GM06990 (cell line): ENCODE results near the gene CPNE5.

ENCODE experiments used
- DNase-seq: peaks from one replicate; pipeline ENCODE4 v3.0.0-alpha.2; 2011; ENCODE audit not compliant: insufficient read length; ENCODE audit errors: extremely low read depth
- H3K27me3 ChIP-seq: replicated peaks from 2 replicates; pipeline ENCODE4 v1.6.0; 2011; ENCODE audit warnings: low read length; ENCODE audit not compliant: control insufficient read depth, insufficient read depth
- H3K36me3 ChIP-seq: 2 replicates; pipeline ENCODE4 v1.5.1; 2011; ENCODE audit warnings: low read length; ENCODE audit not compliant: control insufficient read depth, insufficient read depth
- H3K4me3 ChIP-seq: replicated peaks from 2 replicates; pipeline ENCODE4 v1.5.1; 2011; ENCODE audit warnings: low read depth, mild to moderate bottlenecking, control low read depth, low read length
- CTCF ChIP-seq: IDR thresholded peaks from 2 replicates; pipeline ENCODE4 v1.5.1; 2011; ENCODE audit warnings: low read length, control low read depth, mild to moderate bottlenecking, inconsistent platforms; ENCODE audit not compliant: insufficient read depth, poor library complexity, severe bottlenecking

The CPNE5 gene

GRCh38 chr6:36803482-36803881, 35.8 kb downstream of the CPNE5 start:
- no peak for DNase-seq
- TF ChIP-seq CTCF: no peak
- no peaks in the 10 kb centered on the region; the same call in 1 of the 2 replicates for H3K27me3 ChIP-seq
- no peak overlapping the region for H3K4me3 ChIP-seq
- no peaks in the 10 kb centered on the region for H3K36me3 ChIP-seq

GRCh38 chr6:36800223-36801076, 38.8 kb downstream of the CPNE5 start:
- Histone ChIP-seq H3K4me3 (no peak overlapping the region), H3K27me3 (no peaks in the 10 kb centered on the region; the same call in 1 of the 2 replicates), H3K36me3 (no peaks in the 10 kb centered on the region)
- DNase-seq: no peak
- TF ChIP-seq CTCF: no peak

GRCh38 chr6:36798852-36799251, 40.4 kb downstream of the CPNE5 start:
- no peak for DNase-seq
- no peak for TF ChIP-seq CTCF
- Histone ChIP-seq H3K4me3 (no peak overlapping the region), H3K27me3 (no peaks in the 10 kb centered on the region; the same call in 1 of the 2 replicates), H3K36me3 (no peaks in the 10 kb centered on the region)

- no peak for DNase-seq
- H3K36me3 ChIP-seq: no peaks in the 10 kb centered on the region
- no peak overlapping the region for H3K4me3 ChIP-seq
- H3K27me3 ChIP-seq: no peaks in the 10 kb centered on the region; the same call in 1 of the 2 replicates
- no peak for TF ChIP-seq CTCF
Measured at GRCh38 chr6:36797653-36798052, 41.6 kb downstream of the CPNE5 start.

- Histone ChIP-seq H3K27me3 (no peaks in the 10 kb centered on the region; the same call in 1 of the 2 replicates), H3K36me3 (no peaks in the 10 kb centered on the region), H3K4me3 (no peak overlapping the region)
- no peak for DNase-seq
- TF ChIP-seq CTCF: no peak
Measured at GRCh38 chr6:36797055-36797454, 42.2 kb downstream of the CPNE5 start.
